Upper lobe of right lung (tissue), 1 donor: ENCODE results near the gene HENMT1. TPM values are rescaled to one million over a fixed set of nuclear protein-coding genes. Genes with fewer than 3 reads are reported as not detected.

ENCODE experiments used
- ATAC-seq: fragments of 200-7000 bp; cut with Tn5 transposase; one replicate; pipeline ENCODE4 v1.9.1; 2020; ENCODE audit warnings: mild to moderate bottlenecking, moderate library complexity
- DNase-seq: peaks from one replicate; pipeline ENCODE4 v3.0.0-alpha.2; 2020
- H3K27ac ChIP-seq: fragments of 200-600 bp; one replicate; pipeline ENCODE4 v1.8.0; 2022
- H3K27me3 ChIP-seq: fragments of 200-600 bp; one replicate; pipeline ENCODE4 v1.8.0; 2022; ENCODE audit warnings: mild to moderate bottlenecking
- H3K36me3 ChIP-seq: fragments of 200-600 bp; one replicate; pipeline ENCODE4 v1.8.0; 2022
- H3K4me1 ChIP-seq: fragments of 200-600 bp; one replicate; pipeline ENCODE4 v1.8.0; 2022
- H3K4me3 ChIP-seq: fragments of 200-600 bp; one replicate; pipeline ENCODE4 v1.8.0; 2022; ENCODE audit warnings: mild to moderate bottlenecking
- H3K9me3 ChIP-seq: fragments of 200-600 bp; one replicate; pipeline ENCODE4 v1.8.0; 2022
- CTCF ChIP-seq: fragments of 200-600 bp; IDR thresholded peaks from one replicate; pipeline ENCODE4 v1.8.0; 2022; ENCODE audit warnings: antibody characterized with exemption
- intact Hi-C: fragments of 100-400 bp; cut with DNase I; formaldehyde crosslinking; loops from one replicate; pipeline ENCODE4 v1.11.0; 2022
- total RNA-seq: library from RNA; stranded (reverse); fragmentation: NEBNext Ultra II Directional; extraction: Animal tissue kit (Norgen Biotek cat#: 25700); gene quantifications from one replicate; pipeline ENCODE4 v1.2.1, GENCODE V29; 2021
- donor health status: DM: no; HTN: yes; CAD: no; lungs with severe emphysema.

HENMT1 gene
- total RNA-seq, 1 donor from 2014 or later = 5.6 TPM

GRCh38 chr1:108701176-108701849 lies 40.4 kb upstream of the HENMT1 start:
- TF ChIP-seq CTCF = no peak
- DNase-seq (no peak), ATAC-seq (no peak)
- H3K27me3 ChIP-seq = no peaks in the 10 kb centered on the region
- H3K27ac ChIP-seq = no peak overlapping the region
- peaks cover 65% of the 10 kb centered on the region for H3K36me3 ChIP-seq
- no peak overlapping the region for H3K4me3 ChIP-seq
- intact Hi-C loops = no loop called here
- H3K4me1 ChIP-seq = peaks cover 8% of the 10 kb centered on the region
- no peaks in the 10 kb centered on the region for H3K9me3 ChIP-seq

- H3K9me3 ChIP-seq = no peaks in the 10 kb centered on the region
- ATAC-seq (peak; percentile 76), DNase-seq (no peak)
- H3K36me3 ChIP-seq = peaks cover 76% of the 10 kb centered on the region
- no peak overlapping the region for H3K4me3 ChIP-seq
- H3K27ac ChIP-seq = no peak overlapping the region
- intact Hi-C loops = no loop called here
- no peaks in the 10 kb centered on the region for H3K27me3 ChIP-seq
- TF ChIP-seq CTCF = no peak
- H3K4me1 ChIP-seq = peaks cover 13% of the 10 kb centered on the region
These were observed 38.8 kb upstream of the HENMT1 start for GRCh38 chr1:108699375-108700332.

- intact Hi-C loops = no loop called here
- Histone ChIP-seq H3K36me3 (peaks cover 53% of the 10 kb centered on the region), H3K27me3 (no peaks in the 10 kb centered on the region), H3K4me1 (peaks cover 21% of the 10 kb centered on the region), H3K9me3 (no peaks in the 10 kb centered on the region), H3K27ac (no peak overlapping the region), H3K4me3 (no peak overlapping the region)
- ATAC-seq (no peak), DNase-seq (no peak)
- no peak for TF ChIP-seq CTCF
These were observed 34.6 kb upstream of the HENMT1 start for GRCh38 chr1:108695535-108695934.

- Histone ChIP-seq H3K9me3 (no peaks in the 10 kb centered on the region), H3K27ac (peak overlapping the region; percentile 99), H3K4me3 (peak overlapping the region; percentile 79), H3K4me1 (peaks cover 21% of the 10 kb centered on the region), H3K36me3 (peaks cover 28% of the 10 kb centered on the region), H3K27me3 (no peaks in the 10 kb centered on the region)
- ATAC-seq = peak; percentile 75
- peak; percentile 19 for TF ChIP-seq CTCF
- intact Hi-C loops = no loop called here
- peak; percentile 74 for DNase-seq
These were observed 32.1 kb upstream of the HENMT1 start for GRCh38 chr1:108692724-108693655.

GRCh38 chr1:108691942-108692723 lies 31.2 kb upstream of the HENMT1 start, which contains the start of gene PRPF38B:
Gene PRPF38B (plus strand): TSS chr1:108692310. CDS start chr1:108692592, 282 bp downstream.
- H3K4me1 ChIP-seq = peaks cover 21% of the 10 kb centered on the region
- intact Hi-C loops = no loop called here
- H3K27me3 ChIP-seq = no peaks in the 10 kb centered on the region
- peaks cover 19% of the 10 kb centered on the region for H3K36me3 ChIP-seq
- H3K4me3 ChIP-seq = peak within 1 kb of the TSS; percentile 79
- H3K27ac ChIP-seq = peak within 1 kb of the TSS; percentile 99
- TF ChIP-seq CTCF = no peak
- ATAC-seq (peak; percentile 98), DNase-seq (peak; percentile 98)
- H3K9me3 ChIP-seq = no peaks in the 10 kb centered on the region
